ENCODE measurements around the gene MINK1.
"Not testable (repeated sequence)": the region's sequence is repeated elsewhere in the genome, so short reads cannot be mapped to it uniquely, and the experiment has no call there.

MINK1 gene

GRCh38 chr17:4845118-4845517 is 12.0 kb downstream of the MINK1 start:
- DNase-seq (ENCODE audit: low read depth in 3 of 3, low spot score in 1 of 3), result no peak

- no peak for DNase-seq (ENCODE audit: low read depth in 3 of 3, low spot score in 1 of 3)
Observed at GRCh38 chr17:4846635-4847390, 13.7 kb downstream of the MINK1 start.

GRCh38 chr17:4849011-4849536 is 15.9 kb downstream of the MINK1 start:
- no peak for DNase-seq (ENCODE audit: low read depth in 3 of 3, low spot score in 1 of 3)

DNA sequence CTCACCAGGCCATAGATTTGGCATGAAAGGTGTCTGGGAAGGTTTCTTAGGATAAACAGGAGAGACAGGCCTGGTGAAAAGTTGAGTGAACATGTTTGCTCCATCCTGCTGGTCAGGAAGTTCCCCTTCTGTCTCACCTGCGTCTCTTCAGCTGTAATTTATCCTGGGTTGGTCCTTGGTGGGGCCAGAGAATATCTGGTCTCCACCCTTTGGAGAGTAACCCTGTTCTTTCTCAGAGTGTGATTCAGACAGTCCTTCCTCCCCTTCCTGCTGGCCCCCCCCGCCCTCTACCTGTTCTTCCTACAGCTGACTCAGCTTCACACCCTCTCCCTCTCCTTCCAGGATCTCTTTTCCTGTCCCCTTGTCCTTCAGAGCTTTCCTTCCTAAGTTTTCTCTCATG is 17.1 kb downstream of the MINK1 start:
- DNase-seq (ENCODE audit: low read depth in 3 of 3, low spot score in 1 of 3), result no peak

DNA sequence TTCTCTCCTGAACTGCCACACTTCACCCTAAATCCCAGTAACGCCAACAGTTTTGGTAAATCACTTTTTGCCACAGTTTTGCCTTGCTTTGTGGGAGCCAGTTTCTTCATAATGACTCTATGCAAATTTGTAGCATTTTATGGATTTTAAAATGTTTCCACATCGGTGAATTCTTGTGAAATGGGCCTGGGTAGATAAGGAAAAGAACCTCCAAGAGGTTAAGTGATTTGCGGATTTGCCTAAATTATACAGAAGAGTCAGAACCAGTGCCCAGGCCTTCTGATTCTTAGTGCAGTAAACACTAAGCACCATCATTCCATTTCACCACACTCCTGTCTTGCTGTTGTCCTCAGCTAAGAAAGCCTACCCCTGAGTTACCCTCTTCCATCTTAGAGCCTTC is 17.9 kb downstream of the MINK1 start:
- DNase-seq (ENCODE audit: low read depth in 3 of 3, low spot score in 1 of 3), result no peak

GRCh38 chr17:4852567-4853207 is 19.5 kb downstream of the MINK1 start:
- DNase-seq (ENCODE audit: low read depth in 3 of 3, low spot score in 1 of 3), result no peak

GRCh38 chr17:4853208-4853671 is 20.1 kb downstream of the MINK1 start:
- no peak for DNase-seq (ENCODE audit: low read depth in 3 of 3, low spot score in 1 of 3)

- no peak for DNase-seq (ENCODE audit: low read depth in 3 of 3, low spot score in 1 of 3)
Observed at GRCh38 chr17:4854111-4854681, 21.1 kb downstream of the MINK1 start.

GRCh38 chr17:4856271-4856936 is 23.3 kb downstream of the MINK1 start:
- DNase-seq (ENCODE audit: low read depth in 3 of 3, low spot score in 1 of 3), result no peak

DNA sequence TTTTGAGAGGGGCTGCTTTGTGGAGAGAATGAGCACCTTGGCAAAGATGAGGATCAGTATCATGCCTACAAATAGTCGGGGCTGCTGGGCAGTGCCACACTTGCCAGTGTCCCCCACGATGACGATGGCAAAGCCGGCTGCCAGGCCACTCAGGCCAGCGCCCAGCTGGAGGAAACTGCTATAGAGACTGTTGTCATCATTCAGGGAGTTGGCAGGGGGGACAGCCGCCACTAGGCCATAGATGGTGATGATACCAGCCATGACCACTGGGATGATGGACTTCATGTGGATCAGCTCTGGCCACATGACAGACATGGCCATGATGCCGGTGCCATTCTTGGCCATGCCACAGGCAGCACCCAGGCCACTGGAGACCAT is 23.8 kb downstream of the MINK1 start:
- DNase-seq (ENCODE audit: low read depth in 3 of 3, low spot score in 1 of 3), result no peak

DNA sequence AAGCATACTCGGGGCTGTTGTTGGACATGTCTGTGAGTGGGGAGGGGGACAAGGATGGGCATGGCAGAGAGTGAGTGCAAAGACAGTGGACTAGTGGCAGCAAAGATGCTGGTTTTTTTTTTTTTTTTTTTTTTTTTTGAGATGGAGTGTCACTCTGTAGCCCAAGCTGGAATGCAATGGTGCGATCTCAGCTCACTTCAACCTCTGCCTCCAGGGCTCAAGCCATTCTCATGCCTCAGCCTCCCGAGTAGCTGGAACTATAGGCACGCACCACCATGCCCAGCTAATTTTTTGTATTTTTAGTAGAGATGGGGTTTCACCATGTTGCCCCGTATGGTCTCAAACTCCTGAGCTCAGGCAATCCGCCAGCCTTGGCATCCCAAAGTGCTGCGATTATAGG is 24.2 kb downstream of the MINK1 start:
- not testable (repeated sequence) for DNase-seq (ENCODE audit: low read depth in 3 of 3, low spot score in 1 of 3)

GRCh38 chr17:4858068-4858881 is 25.1 kb downstream of the MINK1 start:
- DNase-seq (ENCODE audit: low read depth in 3 of 3, low spot score in 1 of 3), result no peak

GRCh38 chr17:4858882-4859260 is 25.7 kb downstream of the MINK1 start:
- no peak for DNase-seq (ENCODE audit: low read depth in 3 of 3, low spot score in 1 of 3)

GRCh38 chr17:4859816-4860625 is 26.9 kb downstream of the MINK1 start:
- no peak for DNase-seq (ENCODE audit: low read depth in 3 of 3, low spot score in 1 of 3)

DNA sequence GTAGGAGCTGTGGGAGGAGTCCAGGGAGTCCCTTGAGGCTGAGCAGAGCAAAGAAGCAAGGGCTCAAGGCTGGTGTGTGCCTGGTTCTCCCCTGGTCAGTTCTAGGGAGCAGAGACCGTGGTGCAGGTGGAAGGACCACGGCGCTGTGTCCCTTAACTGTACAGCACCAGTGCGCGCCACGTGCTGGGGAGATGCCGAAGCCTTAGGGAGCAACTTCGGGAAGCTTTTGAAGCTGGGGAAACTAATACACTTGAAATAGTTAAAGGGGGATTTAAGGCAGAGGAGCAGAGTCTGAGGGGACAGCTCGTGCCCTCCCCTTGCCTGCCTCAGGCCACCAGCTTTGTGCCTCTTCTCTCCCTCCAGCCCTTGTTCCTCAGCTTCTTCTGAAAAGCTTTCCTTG is 27.5 kb downstream of the MINK1 start:
- no peak for DNase-seq (ENCODE audit: low read depth in 3 of 3, low spot score in 1 of 3)

- DNase-seq (ENCODE audit: low read depth in 3 of 3, low spot score in 1 of 3), result no peak
Observed at GRCh38 chr17:4861052-4861451, 27.9 kb downstream of the MINK1 start.

DNA sequence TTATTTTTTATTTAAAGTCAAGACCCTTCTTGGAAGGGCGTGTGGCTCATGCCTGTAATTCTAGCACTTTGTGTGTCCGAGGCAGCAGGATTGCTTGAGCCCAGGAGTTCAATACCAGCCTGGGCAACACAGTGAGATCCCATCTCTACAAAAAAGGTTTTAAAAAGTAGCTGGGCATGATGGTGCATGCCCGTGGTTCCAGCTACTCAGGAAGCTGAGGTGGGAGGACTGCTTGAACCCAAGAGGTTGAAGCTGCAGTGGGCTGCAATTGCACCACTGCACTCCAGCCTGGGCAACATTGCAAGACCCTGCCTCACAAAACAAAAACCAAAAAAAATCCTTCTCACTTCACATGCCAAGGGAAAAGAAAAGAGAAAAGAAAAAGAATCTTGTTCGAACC is 29.6 kb downstream of the MINK1 start:
- DNase-seq (ENCODE audit: low read depth in 3 of 3, low spot score in 1 of 3), result no peak

- DNase-seq (ENCODE audit: low read depth in 3 of 3, low spot score in 1 of 3), result no peak
Observed at GRCh38 chr17:4863321-4863720, 30.2 kb downstream of the MINK1 start.

- DNase-seq (ENCODE audit: low read depth in 3 of 3, low spot score in 1 of 3), result not testable (repeated sequence)
Observed at GRCh38 chr17:4867535-4867934, 34.4 kb downstream of the MINK1 start.
